Measurements from ENCODE around the gene MALSU1. TPM values are rescaled to one million over a fixed set of nuclear protein-coding genes. Genes with fewer than 3 reads are reported as not detected.

Gene MALSU1
- total RNA-seq, 1 donor from 2014 or later: 41.5 TPM

GRCh38 chr7:23337374-23337773, 38.2 kb downstream of the MALSU1 start:
- DNase-seq (ENCODE audit: low spot score): no peak
- Mint-ChIP-seq H3K4me3 (ENCODE audit: unreplicated experiment) (no peak overlapping the region), H3K4me1 (ENCODE audit: unreplicated experiment) (peaks cover 6% of the 10 kb centered on the region), H3K27ac (ENCODE audit: unreplicated experiment) (no peak overlapping the region), H3K36me3 (ENCODE audit: low read depth, unreplicated experiment) (peaks cover 36% of the 10 kb centered on the region), H3K9me3 (ENCODE audit: unreplicated experiment) (no peaks in the 10 kb centered on the region), H3K27me3 (ENCODE audit: unreplicated experiment) (no peaks in the 10 kb centered on the region)
- no peak for TF ChIP-seq CTCF (IDR thresholded peaks at IDR 0.05; ENCODE audit: unreplicated experiment)

- Mint-ChIP-seq H3K9me3 (ENCODE audit: unreplicated experiment) (no peaks in the 10 kb centered on the region), H3K36me3 (ENCODE audit: low read depth, unreplicated experiment) (peaks cover 39% of the 10 kb centered on the region), H3K4me3 (ENCODE audit: unreplicated experiment) (no peak overlapping the region), H3K27ac (ENCODE audit: unreplicated experiment) (no peak overlapping the region), H3K4me1 (ENCODE audit: unreplicated experiment) (peaks cover 6% of the 10 kb centered on the region), H3K27me3 (ENCODE audit: unreplicated experiment) (no peaks in the 10 kb centered on the region)
- no peak for DNase-seq (ENCODE audit: low spot score)
- TF ChIP-seq CTCF (IDR thresholded peaks at IDR 0.05; ENCODE audit: unreplicated experiment): no peak
Observed at GRCh38 chr7:23338439-23338838, 39.3 kb downstream of the MALSU1 start.

- no peak for DNase-seq (ENCODE audit: low spot score)
- Mint-ChIP-seq H3K4me3 (ENCODE audit: unreplicated experiment) (peak overlapping the region; percentile 19), H3K36me3 (ENCODE audit: low read depth, unreplicated experiment) (peaks cover 43% of the 10 kb centered on the region), H3K4me1 (ENCODE audit: unreplicated experiment) (peaks cover 6% of the 10 kb centered on the region), H3K9me3 (ENCODE audit: unreplicated experiment) (no peaks in the 10 kb centered on the region), H3K27ac (ENCODE audit: unreplicated experiment) (no peak overlapping the region), H3K27me3 (ENCODE audit: unreplicated experiment) (no peaks in the 10 kb centered on the region)
- TF ChIP-seq CTCF (IDR thresholded peaks at IDR 0.05; ENCODE audit: unreplicated experiment): no peak
Observed at GRCh38 chr7:23338863-23339262, 39.7 kb downstream of the MALSU1 start.

GRCh38 chr7:23341846-23342598, 42.9 kb downstream of the MALSU1 start:
- DNase-seq (ENCODE audit: low spot score): no peak
- no peak for TF ChIP-seq CTCF (IDR thresholded peaks at IDR 0.05; ENCODE audit: unreplicated experiment)
- Mint-ChIP-seq H3K27me3 (ENCODE audit: unreplicated experiment) (peaks cover 1% of the 10 kb centered on the region), H3K4me1 (ENCODE audit: unreplicated experiment) (peaks cover 17% of the 10 kb centered on the region), H3K27ac (ENCODE audit: unreplicated experiment) (no peak overlapping the region), H3K36me3 (ENCODE audit: low read depth, unreplicated experiment) (peaks cover 43% of the 10 kb centered on the region), H3K9me3 (ENCODE audit: unreplicated experiment) (no peaks in the 10 kb centered on the region), H3K4me3 (ENCODE audit: unreplicated experiment) (no peak overlapping the region)

GRCh38 chr7:23343102-23343501, 44.0 kb downstream of the MALSU1 start:
- H3K4me3 Mint-ChIP-seq (ENCODE audit: unreplicated experiment): no peak overlapping the region

More at GRCh38 chr7:23343102-23343501, 44.0 kb downstream of the MALSU1 start:
- H3K36me3 Mint-ChIP-seq (ENCODE audit: low read depth, unreplicated experiment): peaks cover 39% of the 10 kb centered on the region
- no peak overlapping the region for H3K27ac Mint-ChIP-seq (ENCODE audit: unreplicated experiment)
- H3K27me3 Mint-ChIP-seq (ENCODE audit: unreplicated experiment): peaks cover 1% of the 10 kb centered on the region
- TF ChIP-seq CTCF (IDR thresholded peaks at IDR 0.05; ENCODE audit: unreplicated experiment): no peak
- no peaks in the 10 kb centered on the region for H3K9me3 Mint-ChIP-seq (ENCODE audit: unreplicated experiment)
- H3K4me1 Mint-ChIP-seq (ENCODE audit: unreplicated experiment): peaks cover 14% of the 10 kb centered on the region
- DNase-seq (ENCODE audit: low spot score): no peak

All from endothelial cell (in vitro differentiated cells).